Sigmoid colon (tissue), 4 donors: ENCODE results near the gene GPC6.

Experiments used
- CTCF ChIP-seq, 4 experiments: fragments of 450-650 bp in 3 of 4; fragments of 200-600 bp in 1 of 4; IDR thresholded peaks; one replicate each; pipeline ENCODE4 v1.5.1; 2016 to 2019; ENCODE audit warnings: antibody characterized with exemption in 4 of 4, mild to moderate bottlenecking in 3 of 4, moderate library complexity in 2 of 4
- EP300 ChIP-seq, 4 donors: sonication (generic); formaldehyde crosslinking; IDR thresholded peaks; one replicate each; pipeline ENCODE4 v1.6.1; 2017; ENCODE audit warnings: antibody characterized with exemption in 4 of 4
- POLR2A ChIP-seq, 2 donors: fragments of 450-650 bp; IDR thresholded peaks; one replicate each; pipeline ENCODE4 v1.6.1; 2016; ENCODE audit warnings: antibody characterized with exemption in 2 of 2, mild to moderate bottlenecking in 2 of 2, moderate library complexity in 2 of 2
- POLR2AphosphoS5 ChIP-seq, 4 donors: sonication (generic); formaldehyde crosslinking; IDR thresholded peaks; one replicate each; pipeline ENCODE4 v1.6.1; 2017; ENCODE audit warnings: antibody characterized with exemption in 4 of 4

GRCh38 chr13:93730780-93731179 is 504.2 kb downstream of the GPC6 start:
- no peak for TF ChIP-seq POLR2A (IDR thresholded peaks at IDR 0.05)
- no peak for TF ChIP-seq CTCF (IDR thresholded peaks at IDR 0.05)
- no peak for TF ChIP-seq EP300 (IDR thresholded peaks at IDR 0.05)
- TF ChIP-seq POLR2AphosphoS5 (IDR thresholded peaks at IDR 0.05) = no peak
